GM21528 (cell line): ENCODE results near the gene PCDH15.

Source experiments
- ATAC-seq: cut with Tn5 transposase; IDR thresholded peaks from one replicate; pipeline ENCODE4 v1.9.1; 2021; ENCODE audit warnings: mild to moderate bottlenecking, moderate library complexity; ENCODE audit not compliant: unreplicated experiment, low FRiP score

Gene PCDH15

DNA sequence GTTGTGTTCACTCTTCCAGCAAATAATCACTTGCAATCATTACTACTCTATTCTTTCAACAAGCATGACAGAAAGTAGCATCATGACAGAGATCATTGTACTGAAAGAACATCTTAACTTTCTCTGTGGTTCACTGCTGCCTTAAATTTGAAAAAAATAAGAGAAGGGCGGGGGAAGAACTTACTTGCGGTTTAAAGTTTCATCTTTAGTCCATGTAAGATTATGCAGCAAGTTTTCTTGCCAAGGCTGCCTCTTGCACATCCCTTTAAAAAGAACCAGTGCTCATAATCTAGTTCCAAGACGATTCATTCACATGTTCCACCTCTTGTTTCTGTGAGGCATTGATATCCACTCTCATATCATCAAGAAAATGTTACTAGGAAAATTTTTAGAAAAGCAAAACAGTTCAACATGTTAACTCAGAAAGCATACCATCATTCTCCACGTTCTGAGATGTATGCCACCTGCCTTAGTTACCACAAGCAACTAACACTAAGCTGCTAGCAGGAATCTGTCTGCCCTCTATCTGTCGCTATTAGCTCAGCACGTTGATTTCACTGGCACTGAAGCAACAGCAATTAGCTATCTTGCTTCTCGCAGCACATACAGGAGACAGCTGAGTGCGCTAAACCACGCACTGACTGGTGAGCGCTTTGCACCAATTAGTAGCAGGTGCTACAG lies at the start of gene PCDH15:
Gene PCDH15, minus strand, starts transcription at position 491 of the 681 bp plus-strand sequence. CDS start 136,969 bp downstream, outside the sequence.
- ATAC-seq: no peak

DNA sequence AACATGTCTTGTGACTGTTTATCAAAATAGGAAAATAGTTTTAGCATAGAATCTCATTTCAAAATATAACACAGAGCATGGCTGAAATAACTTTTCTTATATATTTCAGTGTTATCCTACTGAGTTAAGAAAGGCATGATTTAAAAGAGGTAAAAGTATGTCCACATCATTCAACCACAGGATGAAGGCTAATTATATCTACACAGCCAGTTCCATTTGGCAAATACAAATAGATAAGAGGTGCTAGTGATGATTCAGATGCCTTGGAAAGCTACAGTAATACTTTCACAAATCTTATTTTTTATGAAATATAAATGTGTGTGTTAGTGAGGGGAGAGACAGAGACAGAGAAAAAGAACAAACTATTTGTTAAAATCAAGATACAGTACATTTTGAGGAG lies 42.9 kb upstream of the PCDH15 start:
- ATAC-seq: no peak

DNA sequence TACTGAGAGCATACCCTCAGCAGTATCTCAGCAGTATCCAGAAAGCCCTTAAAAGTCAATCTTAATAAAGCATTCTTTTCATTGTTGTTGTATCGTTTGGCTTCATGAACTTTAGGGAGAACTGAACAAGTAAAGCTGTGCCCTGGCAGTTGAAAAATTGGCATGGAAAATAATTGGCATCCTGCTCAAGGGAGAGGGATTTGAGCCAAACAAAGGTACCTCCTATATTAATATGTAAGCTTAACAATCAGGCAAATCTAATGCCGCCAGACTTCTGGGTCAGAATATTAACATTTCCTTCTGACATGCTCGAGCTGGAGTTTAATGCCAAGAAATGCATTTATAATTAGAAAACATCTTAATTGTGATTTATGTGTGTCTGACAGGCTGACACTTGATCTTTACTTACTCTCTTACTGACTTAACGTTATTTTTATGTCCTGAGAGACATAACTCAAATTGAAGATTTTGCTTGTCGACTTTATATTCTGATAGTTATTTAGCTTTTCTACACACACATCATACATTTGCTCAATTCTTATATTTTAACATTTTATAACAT lies 42.1 kb upstream of the PCDH15 start:
- ATAC-seq: no peak

DNA sequence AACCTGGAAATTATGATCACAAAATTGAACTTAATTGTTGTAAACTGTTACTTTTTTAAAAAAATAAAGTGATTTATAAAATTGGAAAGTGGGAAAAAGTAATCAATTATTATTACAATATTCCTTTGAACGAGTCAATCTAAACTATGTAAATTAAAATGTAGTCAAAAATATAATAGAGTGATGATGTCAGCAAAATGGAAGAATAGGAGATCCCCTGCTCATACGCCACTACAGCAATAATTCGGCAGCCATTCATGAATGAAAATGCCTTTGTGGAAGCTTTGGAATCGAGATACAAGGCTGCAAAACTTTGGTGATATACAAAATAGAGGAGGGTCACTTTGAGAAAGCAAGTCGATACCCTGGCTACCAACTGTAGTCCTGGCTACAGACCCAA lies 36.4 kb upstream of the PCDH15 start:
- no peak for ATAC-seq

DNA sequence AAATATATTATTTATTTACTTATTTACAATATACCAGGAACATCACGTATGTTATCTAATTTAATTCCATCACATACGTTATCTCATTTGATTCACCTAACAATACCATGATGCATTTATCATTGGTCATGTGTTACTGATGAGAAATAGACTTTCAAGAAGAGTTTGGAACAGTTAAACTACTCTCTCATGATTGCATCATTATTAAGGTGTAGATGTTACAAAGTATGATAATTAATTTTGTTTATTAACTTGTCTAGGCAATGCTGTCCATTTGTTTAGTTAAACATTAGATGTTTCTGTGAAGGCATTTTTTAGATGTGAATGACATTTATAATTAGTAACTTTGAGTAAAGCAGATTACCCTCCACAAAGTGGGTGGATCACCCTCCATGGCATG lies 32.0 kb upstream of the PCDH15 start:
- ATAC-seq: no peak

DNA sequence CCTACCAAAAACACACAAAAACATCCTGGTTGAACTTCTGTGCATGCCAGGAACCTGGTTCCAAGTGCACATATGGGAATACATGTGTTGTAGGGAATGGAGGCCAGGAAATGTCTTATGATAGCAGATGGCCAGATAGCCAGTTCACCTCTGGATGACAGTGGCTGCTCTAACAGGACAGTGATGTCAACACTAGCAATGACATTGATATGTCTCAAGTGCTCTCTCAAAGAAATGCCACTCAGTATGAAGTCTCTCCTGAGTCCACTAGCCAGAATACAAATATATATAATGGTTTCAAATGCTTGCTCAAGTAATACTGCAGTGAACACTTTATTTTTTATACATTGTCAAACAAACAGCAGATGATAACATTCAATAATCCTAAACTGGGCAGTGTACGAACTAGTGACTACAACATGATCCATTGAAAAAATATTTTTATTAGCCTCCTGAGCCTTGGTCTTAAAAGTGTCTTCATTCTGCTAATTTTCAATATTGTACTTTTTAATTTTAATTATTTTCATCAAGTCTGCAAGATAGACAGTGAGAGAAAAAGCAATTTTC lies 26.0 kb upstream of the PCDH15 start:
- ATAC-seq: no peak

DNA sequence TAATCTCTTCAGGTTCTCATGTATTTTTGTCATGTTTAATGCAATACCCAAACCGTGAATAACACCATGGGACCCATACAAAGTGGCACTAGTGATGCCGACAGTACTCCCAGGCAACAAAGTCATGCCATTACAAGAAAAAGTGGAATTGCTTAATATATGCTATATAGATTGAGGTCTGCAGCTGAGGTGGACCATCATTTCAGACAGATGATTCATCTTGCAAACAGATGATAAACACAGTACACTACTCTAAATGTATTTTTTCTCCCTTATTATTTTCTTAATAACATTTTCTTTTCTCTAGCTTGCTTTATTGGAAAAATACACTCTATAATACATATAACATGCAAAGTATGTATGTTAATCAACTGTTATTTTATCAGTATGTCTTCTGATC lies 14.6 kb upstream of the PCDH15 start:
- no peak for ATAC-seq

DNA sequence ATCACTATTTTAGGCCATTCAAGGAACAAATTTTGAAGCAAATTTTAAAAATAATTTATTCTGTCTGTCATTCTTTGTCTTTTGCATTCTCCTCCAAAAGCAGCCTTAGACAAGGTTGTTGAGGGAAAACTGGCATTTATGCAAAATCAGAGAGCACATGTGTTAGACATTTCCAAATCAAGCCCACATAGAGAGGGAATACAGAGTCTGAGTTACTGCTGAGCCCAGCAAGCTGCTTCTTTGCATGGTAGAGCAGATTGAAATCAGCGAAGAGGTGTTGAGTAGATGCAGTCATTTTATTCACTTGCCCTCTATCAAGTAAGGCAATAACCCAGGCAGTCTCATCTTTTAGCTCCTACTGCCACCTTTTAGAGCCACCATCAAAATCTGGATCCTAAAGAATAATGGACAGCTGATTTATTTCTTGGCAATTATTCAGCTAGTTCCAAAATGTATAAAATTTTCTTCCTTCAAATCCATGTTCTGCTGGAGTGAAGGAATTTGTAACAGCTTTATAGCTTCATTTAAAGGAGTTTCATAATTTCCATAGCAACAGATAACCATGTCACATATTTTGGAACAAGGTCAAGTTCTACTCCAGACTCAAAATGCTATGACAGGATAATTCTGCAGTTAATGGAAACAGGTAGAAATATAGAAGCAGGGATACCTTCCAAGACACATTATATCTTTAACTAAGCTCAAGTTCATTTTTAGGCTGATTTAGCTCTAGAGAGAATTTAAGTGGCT lies 7.3 kb upstream of the PCDH15 start:
- ATAC-seq: no peak

DNA sequence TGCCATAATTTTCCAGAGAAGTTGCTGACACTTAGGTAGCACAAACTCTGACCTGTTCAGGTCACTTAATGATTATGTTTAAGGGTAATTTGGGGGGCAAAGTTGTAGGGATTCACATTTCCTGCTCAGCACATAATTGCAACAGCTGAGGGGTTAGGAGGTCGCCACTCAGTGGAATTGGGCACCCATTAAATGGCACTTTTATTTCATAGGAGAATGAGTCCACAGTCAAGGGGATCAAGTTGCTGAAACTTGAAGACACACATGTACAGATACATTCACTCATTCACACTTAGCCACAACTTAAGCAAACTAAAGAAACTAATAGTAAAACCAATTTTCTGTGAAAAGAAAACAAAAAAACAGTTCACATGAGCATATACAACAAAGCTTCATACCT lies 1.5 kb downstream of the PCDH15 start:
- no peak for ATAC-seq

DNA sequence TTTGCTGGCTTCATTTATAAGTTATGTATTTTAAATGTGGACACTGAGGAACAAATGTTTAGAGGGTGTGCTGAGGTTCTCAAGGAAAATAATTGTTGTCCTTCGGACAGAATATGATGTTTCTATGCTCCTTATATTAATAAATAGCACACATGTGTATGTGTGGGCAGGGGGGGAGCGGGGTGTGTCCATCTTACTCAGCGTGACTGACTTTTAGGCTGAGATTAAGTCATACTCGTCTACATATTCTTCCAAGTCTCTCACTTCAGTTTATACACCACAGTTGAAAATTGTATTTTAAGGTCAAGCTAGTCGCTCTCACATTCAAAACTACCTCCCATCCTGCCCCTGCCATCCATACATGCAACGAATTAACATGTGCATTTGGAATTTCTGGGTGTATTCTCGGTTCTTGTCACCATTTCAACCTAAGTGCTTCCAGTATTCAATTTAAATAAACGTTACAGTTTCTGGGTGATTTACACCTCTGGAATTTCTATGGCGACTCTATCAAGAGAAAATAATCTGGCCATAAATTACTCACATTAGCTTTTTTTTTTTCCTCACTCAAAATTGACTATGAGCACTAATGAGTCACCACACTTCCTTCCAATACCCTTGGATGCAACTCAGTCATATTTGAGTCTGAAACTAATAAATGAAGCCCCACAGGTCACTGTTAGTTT lies 3.3 kb downstream of the PCDH15 start:
- no peak for ATAC-seq

DNA sequence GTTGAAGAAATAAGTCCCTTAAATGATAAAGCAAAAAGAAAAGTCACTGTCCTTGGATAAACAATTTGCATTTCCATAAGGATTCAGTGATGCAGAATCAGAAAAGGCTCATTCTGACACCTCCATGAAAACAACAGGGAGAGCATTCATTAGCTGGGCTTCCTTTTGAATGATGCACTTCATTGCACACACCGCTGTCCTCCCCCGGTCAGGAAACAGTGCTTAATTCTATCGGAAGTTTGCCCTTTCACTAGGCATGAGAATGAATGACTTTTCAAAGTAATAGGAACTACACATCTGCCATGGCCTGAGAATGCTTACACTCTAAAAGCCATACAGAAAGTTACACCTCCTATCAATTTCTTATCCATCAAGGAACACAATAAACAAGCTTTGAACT lies 4.2 kb downstream of the PCDH15 start:
- ATAC-seq: no peak

DNA sequence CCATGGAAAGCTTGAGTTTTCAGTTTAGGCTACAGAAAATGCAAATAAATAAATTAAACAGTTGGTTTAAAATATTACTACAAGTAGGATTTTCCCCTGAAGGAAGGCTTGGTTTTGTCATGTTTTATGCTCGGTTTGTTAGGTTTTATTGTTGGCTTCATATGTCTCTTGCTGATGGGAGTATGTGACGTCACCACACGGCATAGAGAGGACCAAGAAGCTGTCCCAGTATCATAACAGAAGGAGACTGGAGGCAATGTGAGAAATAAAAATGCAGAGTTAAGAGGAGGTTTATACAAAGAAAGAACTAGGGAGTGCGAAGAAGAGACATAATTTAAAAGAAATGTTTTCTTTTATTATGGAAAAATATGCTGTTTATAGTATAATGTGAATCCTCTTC lies 24.4 kb downstream of the PCDH15 start:
- no peak for ATAC-seq

DNA sequence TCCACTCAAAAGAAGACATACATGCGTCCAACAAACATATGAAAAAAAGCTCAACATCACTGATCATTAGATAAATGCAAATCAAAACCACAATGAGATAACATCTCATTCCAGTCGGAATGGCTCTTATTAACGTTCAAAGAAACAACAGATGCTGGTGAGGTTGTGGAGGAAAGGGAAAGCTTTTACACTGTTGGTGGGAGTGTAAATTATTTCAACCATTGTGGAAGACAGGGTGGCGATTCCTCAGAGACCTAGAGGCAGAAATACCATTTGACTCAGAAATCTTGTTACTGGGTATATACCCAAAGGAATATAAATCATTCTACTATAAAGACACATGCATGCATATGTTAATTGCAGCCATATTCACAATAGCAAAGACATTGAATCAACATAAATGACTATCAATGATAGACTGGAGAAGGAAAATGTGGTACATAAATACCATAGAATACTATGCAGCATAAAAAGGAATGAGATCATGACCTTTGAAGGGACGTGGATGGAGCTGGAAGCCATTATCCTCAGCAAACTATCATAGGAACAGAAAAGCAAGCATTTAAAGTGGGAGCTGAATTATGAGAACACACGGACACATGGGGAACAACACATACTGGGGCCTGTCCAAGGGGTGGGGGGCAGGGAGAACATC lies 28.4 kb downstream of the PCDH15 start:
- no peak for ATAC-seq

DNA sequence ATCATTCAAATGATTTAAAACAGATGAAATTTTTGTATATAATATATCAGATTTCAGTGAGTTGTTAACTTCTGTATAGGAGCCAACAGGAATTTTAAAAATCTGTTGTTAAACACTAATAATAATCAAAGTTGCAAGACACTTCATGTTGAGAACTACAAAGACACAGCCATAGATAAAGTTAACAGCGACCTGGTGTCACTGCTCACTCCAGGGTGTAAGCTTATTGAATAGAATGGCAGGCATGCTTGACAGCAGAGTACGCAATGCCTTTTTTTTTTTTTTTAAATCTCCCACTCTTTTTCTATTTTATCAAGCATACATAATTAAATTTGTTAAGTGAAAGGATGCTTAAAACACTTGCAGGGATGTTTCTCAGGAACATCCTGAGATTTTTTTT lies 32.0 kb downstream of the PCDH15 start:
- ATAC-seq: no peak

DNA sequence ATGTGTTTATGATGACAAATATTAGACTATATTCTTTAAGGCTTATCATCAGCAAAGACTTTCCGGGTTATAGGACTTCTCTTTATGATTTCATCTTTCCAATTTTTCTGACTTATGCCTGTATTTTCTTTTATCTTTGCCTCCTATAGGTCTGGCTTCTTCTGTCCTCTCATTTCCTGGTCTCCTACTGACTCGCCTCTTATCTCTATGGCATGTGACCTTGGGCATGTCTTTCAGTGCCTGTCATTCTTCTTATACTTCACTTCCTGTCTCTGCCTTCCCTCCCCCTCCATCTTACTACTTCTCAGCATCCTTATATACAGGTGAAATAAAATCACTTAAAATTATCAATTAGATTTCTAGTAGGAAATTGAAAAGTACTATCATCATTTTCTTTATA lies 42.2 kb downstream of the PCDH15 start:
- ATAC-seq: no peak

DNA sequence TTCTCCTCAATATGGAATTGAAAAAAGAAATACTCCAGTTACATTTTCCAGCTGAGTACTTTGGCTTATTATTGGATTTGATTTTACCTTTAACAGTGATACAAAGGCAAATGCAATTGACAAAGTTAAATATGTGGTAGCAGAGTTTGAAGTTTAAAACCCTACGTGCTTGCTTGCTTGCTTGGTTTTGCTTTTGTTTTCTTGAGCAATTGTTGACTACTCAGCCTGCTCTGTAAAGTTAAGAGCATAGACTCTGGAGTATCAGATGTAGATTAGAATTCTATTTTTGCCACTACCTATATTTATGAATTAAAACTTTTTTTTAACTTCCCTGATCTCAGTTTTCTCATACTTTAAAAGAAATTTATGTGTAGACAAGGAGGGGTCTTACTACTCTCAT lies 51.4 kb downstream of the PCDH15 start:
- ATAC-seq: no peak

DNA sequence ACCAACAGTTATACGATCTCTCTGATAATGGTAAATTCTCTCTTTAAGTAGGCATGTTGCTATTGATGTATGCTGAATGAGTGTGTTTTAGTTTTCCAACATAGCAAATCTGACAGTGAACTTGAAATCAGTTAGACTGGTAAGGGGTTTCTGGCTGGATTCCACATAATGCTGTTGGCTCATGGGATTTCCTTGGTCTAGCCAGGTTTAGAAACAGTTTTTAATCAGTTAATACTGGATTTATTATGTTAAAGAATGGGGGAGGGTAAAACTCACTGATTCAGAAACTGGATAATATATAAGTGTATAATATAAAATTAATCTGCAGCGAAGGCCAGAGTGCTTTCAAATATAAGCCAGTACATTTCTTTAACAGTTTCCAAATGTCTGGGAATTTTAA lies 55.6 kb downstream of the PCDH15 start:
- no peak for ATAC-seq

DNA sequence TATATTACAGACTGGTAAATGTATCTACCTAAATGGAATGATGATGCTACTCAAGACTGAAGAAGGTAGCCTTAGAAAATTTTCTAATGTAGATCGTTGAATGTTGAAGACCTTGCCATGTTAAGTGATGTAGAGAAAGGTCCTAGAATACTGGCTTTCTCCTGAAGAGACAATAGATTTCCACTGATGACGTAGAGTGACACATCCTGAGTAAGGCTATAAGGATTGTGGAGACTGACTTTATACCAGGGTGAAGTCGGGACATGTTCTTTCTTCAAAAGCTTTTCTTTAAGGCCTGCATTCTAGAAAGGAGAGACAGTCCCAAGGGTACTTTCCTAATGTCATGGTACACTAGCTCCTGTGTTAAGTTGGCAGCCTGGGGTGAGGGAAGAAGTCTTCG lies 58.6 kb downstream of the PCDH15 start:
- ATAC-seq: no peak

DNA sequence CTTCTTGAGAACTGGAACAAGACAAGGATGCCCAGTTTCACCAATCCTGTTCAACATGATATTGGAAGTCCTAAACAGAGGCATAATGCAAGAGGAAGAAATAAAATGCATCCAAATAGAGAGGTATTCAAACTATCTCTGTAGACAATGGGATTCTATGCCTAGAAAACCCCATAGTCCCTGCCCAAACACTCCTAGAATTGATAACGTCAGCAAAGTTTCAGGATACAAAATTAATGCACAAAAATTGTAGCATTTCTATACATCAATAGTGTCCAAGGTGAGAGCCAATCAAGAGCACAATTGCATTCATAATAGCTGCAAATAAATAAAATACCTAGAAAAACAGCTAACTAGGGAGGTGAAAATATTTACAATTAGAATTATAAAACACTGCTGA lies 72.5 kb downstream of the PCDH15 start:
- no peak for ATAC-seq

DNA sequence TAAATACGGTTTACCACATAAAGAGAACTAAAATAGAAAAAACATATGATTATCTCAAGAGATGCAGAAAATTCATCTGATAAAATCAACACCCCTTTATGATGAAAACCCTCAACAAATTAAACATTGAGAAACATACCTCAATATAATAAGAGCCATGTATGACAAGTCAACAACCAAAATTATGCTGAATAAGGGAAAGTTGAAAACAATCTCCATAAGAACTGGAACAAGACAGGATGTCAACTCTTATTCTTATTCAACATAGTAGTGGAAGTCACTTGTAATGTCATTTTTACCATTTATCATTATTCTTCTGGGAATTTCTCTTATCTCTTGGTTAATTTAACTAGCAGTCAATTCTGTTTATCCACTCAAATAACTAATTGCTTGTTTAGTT lies 79.0 kb downstream of the PCDH15 start:
- ATAC-seq: no peak

DNA sequence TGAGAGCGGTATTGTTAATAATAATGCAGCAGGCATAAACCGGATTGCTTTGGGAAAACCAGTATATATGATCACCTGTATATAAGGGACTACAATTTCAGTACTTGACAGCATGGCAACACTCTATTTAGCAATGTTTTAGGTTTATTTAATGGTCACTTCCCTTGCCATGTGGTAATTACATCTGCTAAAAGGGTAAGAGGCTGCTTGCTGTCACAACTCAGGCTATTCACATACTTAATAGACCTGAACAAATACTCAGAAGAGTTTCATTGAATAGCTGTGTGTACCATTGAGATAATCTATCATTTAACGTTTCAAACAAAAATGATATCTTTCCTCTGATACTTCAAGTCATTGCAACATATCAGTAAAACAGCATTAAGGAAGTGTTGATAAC lies 90.1 kb downstream of the PCDH15 start:
- ATAC-seq: no peak
